Astrocyte (in vitro differentiated cells and primary cell): ENCODE data around the gene TMEM114. TPM values are rescaled to one million over a fixed set of nuclear protein-coding genes. Genes with fewer than 3 reads are reported as not detected.

Source experiments
- DNase-seq: peaks from one replicate; pipeline ENCODE4 v3.0.0-alpha.2; 2010; ENCODE audit warnings: low read depth
- FAIRE-seq: peaks from 2 replicates; lab custom pipeline; 2011; peaks lifted over from hg19 to GRCh38; lab: Jason Lieb, UNC
- H2AFZ ChIP-seq: 2 replicates; pipeline ENCODE4 v1.6.0; 2012; ENCODE audit warnings: low read depth, low read length, inconsistent platforms
- H3K27ac ChIP-seq: 2 replicates; pipeline ENCODE4 v1.5.1; 2011; ENCODE audit warnings: low read depth, low read length, inconsistent platforms
- H3K27me3 ChIP-seq: 2 replicates; pipeline ENCODE4 v1.6.0; 2011; ENCODE audit warnings: low read length, inconsistent platforms; ENCODE audit not compliant: insufficient read depth
- H3K36me3 ChIP-seq: 2 replicates; pipeline ENCODE4 v1.5.1; 2011; ENCODE audit warnings: low read length, inconsistent platforms; ENCODE audit not compliant: insufficient read depth
- H3K4me1 ChIP-seq: 2 replicates; pipeline ENCODE4 v1.5.1; 2011; ENCODE audit warnings: low read length, inconsistent platforms; ENCODE audit not compliant: insufficient read depth
- H3K4me2 ChIP-seq: 2 replicates; pipeline ENCODE4 v1.6.0; 2012; ENCODE audit warnings: low read length, inconsistent platforms
- H3K4me3 ChIP-seq: 2 replicates; pipeline ENCODE4 v1.5.1; 2011; ENCODE audit warnings: low read depth, mild to moderate bottlenecking, low read length, inconsistent platforms; ENCODE audit not compliant: insufficient read depth
- H3K79me2 ChIP-seq: 2 replicates; pipeline ENCODE4 v1.6.0; 2012; ENCODE audit warnings: mild to moderate bottlenecking, low read length, inconsistent platforms; ENCODE audit not compliant: insufficient read depth
- H3K9ac ChIP-seq: 2 replicates; pipeline ENCODE4 v1.6.0; 2012; ENCODE audit warnings: mild to moderate bottlenecking, low read length, inconsistent platforms
- H3K9me3 ChIP-seq: 2 replicates; pipeline ENCODE4 v1.5.1; 2012; ENCODE audit warnings: low read depth, mild to moderate bottlenecking, low read length, inconsistent platforms; ENCODE audit not compliant: insufficient read depth
- H4K20me1 ChIP-seq: 2 replicates; pipeline ENCODE4 v1.6.0; 2012; ENCODE audit warnings: low read length, inconsistent platforms; ENCODE audit not compliant: insufficient read depth
- H3K27ac Mint-ChIP-seq: one replicate; pipeline ENCODE4 v1.8.0; 2021; ENCODE audit warnings: mild to moderate bottlenecking, mixed read lengths; ENCODE audit not compliant: unreplicated experiment
- H3K27me3 Mint-ChIP-seq: one replicate; pipeline ENCODE4 v1.8.0; 2021; ENCODE audit warnings: low read depth, mixed read lengths; ENCODE audit not compliant: unreplicated experiment
- H3K36me3 Mint-ChIP-seq: one replicate; pipeline ENCODE4 v1.8.0; 2021; ENCODE audit warnings: low read depth, mixed read lengths; ENCODE audit not compliant: unreplicated experiment
- H3K4me1 Mint-ChIP-seq: one replicate; pipeline ENCODE4 v1.8.0; 2021; ENCODE audit warnings: low read depth, mixed read lengths; ENCODE audit not compliant: unreplicated experiment
- H3K4me3 Mint-ChIP-seq: one replicate; pipeline ENCODE4 v1.8.0; 2021; ENCODE audit warnings: mild to moderate bottlenecking, moderate library complexity, mixed read lengths; ENCODE audit not compliant: unreplicated experiment
- H3K9me3 Mint-ChIP-seq: one replicate; pipeline ENCODE4 v1.8.0; 2021; ENCODE audit warnings: mild to moderate bottlenecking, mixed read lengths; ENCODE audit not compliant: unreplicated experiment
- CTCF ChIP-seq: IDR thresholded peaks from 2 replicates; pipeline ENCODE4 v1.5.1; 2011; ENCODE audit warnings: low read depth, mild to moderate bottlenecking, inconsistent platforms, low read length, moderate library complexity; ENCODE audit not compliant: insufficient read depth
- EZH2 ChIP-seq: IDR thresholded peaks from 2 replicates; pipeline ENCODE4 v1.6.1; 2012; ENCODE audit warnings: mild to moderate bottlenecking, low read length, inconsistent platforms; ENCODE audit not compliant: insufficient read depth
- total RNA-seq: library from RNA; stranded (reverse); gene quantifications from 2 replicates; pipeline ENCODE4 v1.2.1, GENCODE V29; 2021

The TMEM114 gene
- total RNA-seq, 1 donor from 2014 or later, result not detected

- DNase-seq, result peak; percentile 3
- H3K9ac ChIP-seq, result no peak overlapping the region
- Mint-ChIP-seq H3K9me3 (no peaks in the 10 kb centered on the region), H3K4me3 (no peak overlapping the region), H3K36me3 (no peaks in the 10 kb centered on the region), H3K27me3 (no peaks in the 10 kb centered on the region), H3K27ac (peak overlapping the region; percentile 44), H3K4me1 (peaks cover 13% of the 10 kb centered on the region)
- no peak for TF ChIP-seq EZH2
- TF ChIP-seq CTCF, result no peak
- H3K4me2 ChIP-seq, result peak overlapping the region; percentile 17
- peaks cover 3% of the 10 kb centered on the region for H3K9me3 ChIP-seq
- no peak for FAIRE-seq
- no peaks in the 10 kb centered on the region for H3K27me3 ChIP-seq
- no peak overlapping the region for H2AFZ ChIP-seq
- H3K79me2 ChIP-seq, result no peaks in the 10 kb centered on the region
- no peaks in the 10 kb centered on the region for H4K20me1 ChIP-seq
- no peak overlapping the region for H3K4me3 ChIP-seq
- peaks cover 10% of the 10 kb centered on the region for H3K4me1 ChIP-seq
- no peaks in the 10 kb centered on the region for H3K36me3 ChIP-seq
- no peak overlapping the region for H3K27ac ChIP-seq
Measured at GRCh38 chr16:8568231-8568617, 22.1 kb downstream of the TMEM114 start.

- H3K4me1 Mint-ChIP-seq, result peaks cover 13% of the 10 kb centered on the region
- H3K36me3 ChIP-seq, result no peaks in the 10 kb centered on the region
- H4K20me1 ChIP-seq, result no peaks in the 10 kb centered on the region
- no peak overlapping the region for H3K9ac ChIP-seq
- H3K9me3 Mint-ChIP-seq, result no peaks in the 10 kb centered on the region
- H3K9me3 ChIP-seq, result peaks cover 7% of the 10 kb centered on the region
- DNase-seq (peak; percentile 66), FAIRE-seq (peak; percentile 32)
- H3K4me3 Mint-ChIP-seq, result peak overlapping the region; percentile 29
- peaks cover 10% of the 10 kb centered on the region for H3K4me1 ChIP-seq
- no peaks in the 10 kb centered on the region for H3K79me2 ChIP-seq
- no peaks in the 10 kb centered on the region for H3K27me3 ChIP-seq
- peak overlapping the region; percentile 17 for H3K4me2 ChIP-seq
- H3K27ac ChIP-seq, result no peak overlapping the region
- H3K4me3 ChIP-seq, result no peak overlapping the region
- TF ChIP-seq CTCF (peak; percentile 100), EZH2 (no peak)
- H3K27me3 Mint-ChIP-seq, result no peaks in the 10 kb centered on the region
- H3K36me3 Mint-ChIP-seq, result no peaks in the 10 kb centered on the region
- H2AFZ ChIP-seq, result peak overlapping the region; percentile 60
- H3K27ac Mint-ChIP-seq, result peak overlapping the region; percentile 44
Measured at GRCh38 chr16:8567355-8568230, 22.7 kb downstream of the TMEM114 start.

GRCh38 chr16:8565498-8565897, 24.8 kb downstream of the TMEM114 start:
- Mint-ChIP-seq H3K27me3 (no peaks in the 10 kb centered on the region), H3K36me3 (no peaks in the 10 kb centered on the region), H3K4me1 (peaks cover under 1% of the 10 kb centered on the region), H3K4me3 (no peak overlapping the region), H3K9me3 (no peaks in the 10 kb centered on the region), H3K27ac (no peak overlapping the region)
- Histone ChIP-seq H3K4me2 (no peak overlapping the region), H3K4me1 (peaks cover 1% of the 10 kb centered on the region), H3K36me3 (no peaks in the 10 kb centered on the region), H4K20me1 (no peaks in the 10 kb centered on the region), H3K27ac (no peak overlapping the region), H3K79me2 (no peaks in the 10 kb centered on the region), H2AFZ (no peak overlapping the region), H3K4me3 (no peak overlapping the region), H3K27me3 (no peaks in the 10 kb centered on the region), H3K9me3 (peaks cover 11% of the 10 kb centered on the region), H3K9ac (no peak overlapping the region)
- no peak for DNase-seq
- no peak for FAIRE-seq
- TF ChIP-seq EZH2 (no peak), CTCF (no peak)
